Activated naive CD4-positive, alpha-beta T cell treated with anti-CD3 and anti-CD28 coated beads, Interleukin-2, amount 50 U/mL, for 72 hours (primary cell): ENCODE data around the gene MRTFB. TPM values are rescaled to one million over a fixed set of nuclear protein-coding genes. Genes with fewer than 3 reads are reported as not detected.

Experiments
- ATAC-seq, 2 donors: fragments of 150-1000 bp; cut with Tn5 transposase; 2 replicates each; pipeline ENCODE4 v1.10.0; 2021; ENCODE audit warnings: mild to moderate bottlenecking in 2 of 2, moderate library complexity in 2 of 2
- DNase-seq, 2 donors: peaks; one replicate each; pipeline ENCODE4 v3.0.0; 2021 to 2022; ENCODE audit warnings: low spot score in 2 of 2
- H3K27ac Mint-ChIP-seq, 2 donors: one replicate each; pipeline ENCODE4 v1.8.0; 2022; ENCODE audit warnings: mild to moderate bottlenecking in 2 of 2, mixed read lengths in 2 of 2
- H3K36me3 Mint-ChIP-seq, 2 donors: one replicate each; pipeline ENCODE4 v1.8.0; 2022; ENCODE audit warnings: mixed read lengths in 2 of 2
- H3K9me3 Mint-ChIP-seq, 2 donors: one replicate each; pipeline ENCODE4 v1.8.0; 2022; ENCODE audit warnings: mixed read lengths in 2 of 2
- total RNA-seq, 2 donors: library from RNA; stranded (reverse); gene quantifications; one replicate each; pipeline ENCODE4 v1.2.3, GENCODE V29; 2022

MRTFB gene
- total RNA-seq, 2 donors from 2014 or later = 14.6 to 18.6 TPM

DNA sequence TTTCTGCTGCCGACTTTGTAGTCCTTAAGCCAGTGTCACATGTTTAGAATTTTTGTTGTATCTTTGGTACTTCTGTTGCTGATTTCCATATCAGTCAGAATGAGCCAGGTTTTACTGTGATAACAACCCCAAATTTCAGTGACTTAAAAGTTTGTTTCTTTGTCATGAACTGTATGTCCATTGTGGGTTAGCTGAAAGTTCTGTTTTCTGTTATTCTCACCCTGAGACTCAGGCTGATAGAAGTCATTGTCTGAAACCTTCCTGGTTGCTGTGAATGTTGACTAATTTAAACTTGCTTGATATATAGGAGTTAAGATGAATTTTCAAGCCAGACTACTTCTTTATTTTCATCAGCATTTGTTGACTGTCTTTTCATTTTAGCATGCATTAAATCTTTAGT is 68.8 kb downstream of the MRTFB start:
- H3K9me3 Mint-ChIP-seq = no peaks in the 10 kb centered on the region
- DNase-seq = no peak
- peaks cover 4 to 14% of the 10 kb centered on the region in 2 donors for H3K36me3 Mint-ChIP-seq
- no peak overlapping the region for H3K27ac Mint-ChIP-seq
- ATAC-seq = peak in 1 of 2 donors; percentile 67

DNA sequence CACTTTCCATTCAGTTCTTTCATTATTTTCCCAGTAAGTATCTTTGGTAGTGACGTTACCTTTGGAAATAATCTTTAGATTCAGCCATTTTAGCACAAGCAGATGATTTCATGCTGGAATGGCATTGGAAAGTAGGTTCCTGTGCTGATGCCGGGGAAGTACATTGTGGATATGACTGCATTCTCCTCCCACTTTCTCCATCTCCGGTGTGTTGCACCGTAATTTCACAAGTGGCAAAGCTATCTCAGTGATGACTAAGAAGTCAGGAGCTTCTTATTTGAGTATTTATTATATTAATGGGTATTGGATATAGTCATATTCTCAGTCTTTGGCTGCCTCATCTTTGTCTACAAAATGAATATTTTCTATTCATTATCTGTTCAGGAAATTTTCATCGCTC is 69.8 kb downstream of the MRTFB start:
- Mint-ChIP-seq H3K27ac (no peak overlapping the region), H3K36me3 (peaks cover 0 to 10% of the 10 kb centered on the region in 2 donors), H3K9me3 (no peaks in the 10 kb centered on the region)
- no peak for ATAC-seq
- DNase-seq = no peak

DNA sequence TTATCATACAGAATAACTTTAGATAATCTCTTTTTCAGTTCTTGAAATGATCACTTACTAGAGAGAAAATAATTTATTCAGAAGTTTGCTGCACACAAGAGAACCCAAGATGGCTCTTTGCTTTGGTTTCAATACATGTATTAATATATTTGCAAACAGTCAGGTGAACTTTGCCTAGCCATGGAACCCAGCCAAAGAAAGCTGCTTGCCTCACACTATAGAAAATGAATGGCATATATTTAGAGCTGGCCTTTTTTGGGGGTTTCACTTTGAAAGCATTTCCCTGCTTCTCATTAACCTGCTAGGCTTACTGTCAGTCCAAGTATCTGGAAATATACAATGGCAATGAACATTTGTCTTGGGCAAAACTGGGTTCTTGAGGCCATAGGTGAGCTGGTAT is 75.3 kb downstream of the MRTFB start:
- ATAC-seq (no peak), DNase-seq (no peak)
- Mint-ChIP-seq H3K36me3 (no peaks in the 10 kb centered on the region), H3K27ac (no peak overlapping the region), H3K9me3 (no peaks in the 10 kb centered on the region)

DNA sequence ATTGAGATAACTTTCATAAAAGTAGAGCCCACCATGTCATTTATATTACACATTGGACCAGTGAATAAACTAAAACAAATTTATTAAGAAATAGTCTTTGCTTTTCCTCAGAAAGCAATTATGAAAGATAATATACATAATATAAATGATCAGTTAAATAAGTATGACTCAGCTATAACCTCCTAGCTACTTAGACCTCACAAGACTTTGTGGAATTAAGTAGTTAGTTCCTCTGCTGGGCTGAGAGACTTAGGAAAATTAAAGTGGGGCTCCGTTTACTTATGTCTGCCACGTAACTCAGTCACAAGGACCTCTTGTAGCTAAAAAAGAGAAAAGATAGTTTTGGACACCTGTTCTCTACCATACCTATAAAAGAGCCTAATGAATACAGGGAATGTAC is 76.9 kb downstream of the MRTFB start:
- Mint-ChIP-seq H3K27ac (no peak overlapping the region), H3K9me3 (no peaks in the 10 kb centered on the region), H3K36me3 (no peaks in the 10 kb centered on the region)
- no peak for ATAC-seq
- DNase-seq = no peak

DNA sequence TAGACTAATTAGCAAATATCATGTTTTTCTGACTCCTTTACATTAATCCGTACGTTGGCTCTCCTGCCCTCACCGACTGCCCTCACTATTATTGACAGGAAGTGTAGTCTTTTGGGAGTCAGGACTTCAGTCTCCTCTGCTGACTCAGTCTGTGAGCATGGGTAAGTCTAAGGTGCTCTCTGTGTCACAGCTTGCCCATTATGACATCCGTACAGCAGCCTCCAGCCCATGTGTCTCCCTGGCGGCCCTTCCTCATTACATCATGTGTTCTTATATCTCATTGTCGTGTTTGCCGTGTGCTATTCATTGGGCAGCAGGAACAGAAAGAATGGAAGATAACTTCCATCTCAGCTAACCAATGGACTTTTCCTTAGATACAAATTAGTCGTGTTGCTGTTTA is 77.5 kb downstream of the MRTFB start:
- H3K27ac Mint-ChIP-seq = no peak overlapping the region
- DNase-seq = no peak
- H3K9me3 Mint-ChIP-seq = no peaks in the 10 kb centered on the region
- H3K36me3 Mint-ChIP-seq = no peaks in the 10 kb centered on the region
- ATAC-seq = no peak

DNA sequence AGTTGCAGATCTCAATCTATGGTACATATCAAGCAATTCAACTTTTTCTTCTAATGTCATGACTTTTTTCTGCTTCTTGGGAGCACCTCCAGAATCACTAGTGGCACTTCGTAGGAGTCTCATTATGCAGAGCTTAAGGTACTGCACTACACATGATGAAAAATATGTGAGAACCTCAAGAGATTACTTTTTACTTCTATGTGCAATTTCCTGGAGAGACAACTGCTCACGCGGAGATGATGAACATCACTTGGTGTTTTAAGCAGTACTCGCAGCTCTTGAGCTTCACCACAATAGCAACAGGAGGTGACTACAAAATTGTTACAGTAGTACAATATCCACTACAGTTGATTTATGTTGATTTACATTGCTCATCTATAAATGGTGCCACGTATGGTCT is 79.7 kb downstream of the MRTFB start:
- Mint-ChIP-seq H3K36me3 (no peaks in the 10 kb centered on the region), H3K9me3 (no peaks in the 10 kb centered on the region)
- no peak for ATAC-seq

DNA sequence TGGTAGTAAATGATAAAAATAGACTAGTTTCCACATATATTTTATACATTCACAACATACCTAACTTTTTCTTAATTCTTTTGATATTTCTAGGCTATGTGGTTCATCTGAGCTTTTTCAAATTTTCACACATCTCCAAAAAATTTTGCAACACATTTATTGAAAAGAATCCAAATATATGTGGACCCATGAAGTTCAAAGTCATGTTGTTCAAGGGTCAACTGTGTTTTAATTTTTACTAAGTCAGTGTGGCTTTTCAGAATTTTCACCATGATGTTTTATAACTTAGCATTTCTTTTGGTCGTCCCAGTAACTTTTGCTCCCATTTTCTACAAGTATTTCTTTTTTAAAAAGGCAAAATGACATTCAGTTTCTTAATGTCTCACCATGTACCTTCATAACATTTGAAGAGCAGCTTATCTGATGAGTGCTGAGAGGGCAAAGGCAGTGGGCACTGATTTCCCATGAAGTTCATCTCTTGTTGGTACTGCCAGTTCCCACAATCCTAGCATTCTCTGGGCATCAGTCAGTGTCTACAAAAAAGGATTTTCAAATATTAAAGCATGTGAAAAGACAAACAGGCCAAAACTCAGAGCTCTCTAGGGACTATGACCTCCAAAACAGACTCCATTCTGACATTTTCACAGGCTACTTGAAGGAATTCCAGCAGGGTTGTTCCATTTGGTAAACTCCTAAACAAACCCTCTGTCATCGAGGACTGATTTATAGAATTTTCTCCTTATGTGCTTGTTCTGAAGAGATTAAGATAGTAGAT is 80.3 kb downstream of the MRTFB start:
- DNase-seq (no peak), ATAC-seq (no peak)
- no peaks in the 10 kb centered on the region for H3K9me3 Mint-ChIP-seq
- no peaks in the 10 kb centered on the region for H3K36me3 Mint-ChIP-seq
- H3K27ac Mint-ChIP-seq = no peak overlapping the region

More for the DNA sequence above, 79.7 kb downstream of the MRTFB start:
- H3K27ac Mint-ChIP-seq = no peak overlapping the region
- DNase-seq = no peak

DNA sequence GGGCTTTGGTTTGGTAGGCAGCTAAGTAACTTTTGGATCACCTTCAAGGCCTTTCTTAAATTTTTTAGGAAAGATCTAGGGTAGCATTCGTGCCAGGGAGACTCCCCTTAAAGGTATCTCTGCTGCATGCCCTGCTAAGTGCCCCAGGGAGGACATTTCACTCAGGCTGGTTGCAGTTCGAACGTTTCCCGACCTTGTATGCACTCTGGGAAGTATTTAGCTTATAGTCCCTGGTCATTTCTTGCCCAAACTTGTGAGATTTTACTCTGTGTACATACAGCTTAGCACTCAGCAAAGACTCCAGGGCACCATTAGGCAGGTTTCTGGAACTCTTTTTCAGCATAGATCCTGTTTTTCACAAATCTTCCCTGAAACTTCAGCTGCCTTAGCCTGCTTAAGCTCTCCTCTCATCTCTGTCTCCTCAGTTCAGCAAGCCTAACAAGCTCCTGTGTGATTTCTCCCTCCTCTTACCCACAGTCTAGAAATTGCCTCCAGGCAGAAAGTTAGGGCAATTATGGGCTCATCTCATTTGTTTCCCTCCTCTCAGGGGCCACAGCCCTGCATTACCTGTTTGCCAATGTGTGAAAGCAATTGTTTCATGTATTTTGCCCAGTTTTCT is 84.6 kb downstream of the MRTFB start:
- no peak for DNase-seq
- H3K36me3 Mint-ChIP-seq = no peaks in the 10 kb centered on the region
- no peaks in the 10 kb centered on the region for H3K9me3 Mint-ChIP-seq
- no peak for ATAC-seq
- H3K27ac Mint-ChIP-seq = no peak overlapping the region

DNA sequence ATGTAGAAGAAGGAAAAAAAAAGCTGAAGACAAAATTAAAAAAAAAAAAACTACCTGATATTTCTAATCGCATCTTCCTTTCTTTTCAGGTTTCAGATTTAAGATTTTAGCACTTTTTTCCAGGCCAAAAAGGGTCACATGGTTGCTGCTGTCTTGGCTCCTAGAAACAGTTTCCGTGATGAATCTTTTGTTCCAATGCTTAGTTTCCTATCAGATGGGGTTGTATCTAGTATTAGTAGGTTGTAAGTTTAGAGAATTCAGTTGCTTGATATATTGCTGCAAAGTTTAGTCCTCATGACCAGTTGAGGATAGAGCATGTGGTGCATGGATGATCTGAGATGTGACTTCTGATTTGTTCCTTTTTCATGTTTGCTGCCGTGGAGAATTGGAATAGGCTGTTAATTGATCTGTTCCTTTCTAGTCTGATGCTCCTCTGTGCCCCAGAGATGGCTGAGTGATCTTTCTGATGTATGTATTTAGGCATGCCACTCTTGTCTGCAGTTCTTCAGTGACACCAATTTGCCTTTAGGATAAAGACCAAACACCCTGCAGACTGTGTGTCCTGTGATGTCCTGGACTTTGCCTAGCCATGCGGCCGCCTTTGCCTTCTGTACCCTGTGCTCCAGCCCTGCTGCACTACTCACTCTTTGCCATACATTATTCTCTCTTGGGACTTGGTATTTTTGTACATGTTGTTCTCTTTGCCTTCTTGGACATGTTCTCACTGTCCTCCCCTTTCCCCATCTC is 94.0 kb downstream of the MRTFB start:
- DNase-seq = no peak
- no peaks in the 10 kb centered on the region for H3K36me3 Mint-ChIP-seq
- H3K9me3 Mint-ChIP-seq = no peaks in the 10 kb centered on the region
- ATAC-seq = peak in 1 of 2 donors; percentile 54
- H3K27ac Mint-ChIP-seq = peak overlapping the region in 1 of 2 donors; percentile 1

DNA sequence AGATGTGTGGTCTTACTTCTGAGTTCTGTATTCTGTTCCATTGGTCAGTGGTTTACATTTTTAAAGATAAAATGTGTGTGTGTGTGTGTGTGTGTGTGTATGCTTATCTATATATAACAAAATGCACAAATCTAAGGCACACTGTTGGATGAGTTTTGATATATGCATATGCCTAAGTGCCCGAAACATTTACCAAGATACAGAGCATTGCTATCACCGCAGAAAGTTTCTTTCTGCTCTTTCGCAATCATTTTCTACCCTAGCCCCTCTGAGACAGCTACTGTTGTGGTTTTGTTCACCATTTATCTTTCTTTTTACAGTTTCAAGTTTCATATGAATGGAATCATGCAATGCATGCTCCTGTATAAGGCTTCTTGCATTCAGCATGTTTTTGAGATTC is 97.0 kb downstream of the MRTFB start:
- H3K36me3 Mint-ChIP-seq = peaks cover 8 to 11% of the 10 kb centered on the region in 2 donors
- no peak overlapping the region for H3K27ac Mint-ChIP-seq
- H3K9me3 Mint-ChIP-seq = peaks cover 0 to 4% of the 10 kb centered on the region in 2 donors
- DNase-seq = no peak
- no peak for ATAC-seq

DNA sequence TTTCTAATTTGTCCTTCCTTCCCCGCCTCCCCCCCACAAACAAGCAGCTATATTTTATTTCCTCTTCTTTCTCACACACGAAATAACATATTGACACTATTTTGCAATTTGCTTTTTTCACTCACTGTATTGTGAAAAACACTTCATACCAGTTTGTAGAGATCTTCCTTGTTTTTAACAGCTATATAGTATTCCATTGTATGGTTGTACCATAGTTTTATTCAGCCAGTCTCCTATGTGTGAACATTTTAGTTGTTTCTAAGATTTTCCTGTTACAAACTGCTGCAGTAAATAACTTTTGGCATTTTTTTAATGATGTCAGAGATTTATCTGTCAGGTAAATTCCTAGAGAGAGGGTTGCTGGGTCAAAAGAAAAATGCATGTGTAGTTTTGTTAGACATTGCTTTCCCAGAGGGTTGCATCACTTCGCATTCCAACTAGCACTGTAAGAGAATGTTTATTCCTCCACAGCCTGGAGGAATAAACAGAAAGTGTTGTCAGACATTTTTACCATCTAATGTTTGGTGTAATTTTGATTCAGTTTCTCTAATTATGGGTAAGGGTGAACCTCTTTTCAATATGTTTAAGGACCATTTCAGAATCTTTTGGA is 101.2 kb downstream of the MRTFB start:
- Mint-ChIP-seq H3K36me3 (peaks cover 13 to 15% of the 10 kb centered on the region in 2 donors), H3K9me3 (peaks cover 0 to 4% of the 10 kb centered on the region in 2 donors), H3K27ac (no peak overlapping the region)
- no peak for ATAC-seq
- DNase-seq = no peak

DNA sequence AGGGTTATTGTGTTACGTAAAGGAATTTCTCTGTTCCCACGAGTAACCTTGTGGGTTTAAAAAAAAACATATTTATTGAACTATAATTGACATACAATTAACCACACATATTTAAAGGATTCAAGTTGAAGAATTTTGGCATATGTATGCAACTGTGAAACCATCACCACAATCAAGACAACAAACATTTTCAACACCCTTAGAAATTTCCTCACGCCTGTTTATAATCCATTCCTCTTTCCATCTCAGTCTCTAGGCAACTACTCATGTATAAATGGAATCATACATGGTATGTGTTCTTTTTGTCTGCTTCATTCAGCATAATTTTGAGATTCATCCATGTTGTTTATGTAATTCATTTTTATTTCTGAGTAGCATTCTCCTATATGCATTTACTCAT is 104.0 kb downstream of the MRTFB start:
- DNase-seq = no peak
- ATAC-seq = no peak
- H3K9me3 Mint-ChIP-seq = peaks cover 0 to 4% of the 10 kb centered on the region in 2 donors
- H3K27ac Mint-ChIP-seq = no peak overlapping the region
- H3K36me3 Mint-ChIP-seq = peaks cover 13 to 15% of the 10 kb centered on the region in 2 donors

DNA sequence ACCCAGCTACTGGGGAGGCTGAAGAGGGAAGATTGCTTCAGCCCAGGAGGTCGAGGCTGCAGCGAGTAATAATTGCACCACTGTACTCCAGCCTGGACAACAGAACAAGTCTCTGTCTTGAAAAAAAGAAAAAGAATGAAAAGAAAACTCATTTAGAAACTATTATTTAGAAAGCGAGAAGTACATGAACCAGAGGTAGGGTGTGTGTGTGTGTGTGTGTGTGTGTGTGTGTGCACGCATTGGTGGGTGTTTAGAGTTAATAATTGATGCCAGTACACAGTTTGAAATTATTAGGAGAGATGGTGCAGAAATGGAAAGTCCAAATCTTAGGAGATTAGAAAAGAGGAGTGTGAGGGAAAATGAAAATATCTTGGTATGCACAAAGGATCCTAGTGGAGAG is 106.6 kb downstream of the MRTFB start:
- H3K36me3 Mint-ChIP-seq = peaks cover 8 to 9% of the 10 kb centered on the region in 2 donors
- ATAC-seq = no peak
- no peak overlapping the region for H3K27ac Mint-ChIP-seq
- no peak for DNase-seq
- H3K9me3 Mint-ChIP-seq = no peaks in the 10 kb centered on the region

DNA sequence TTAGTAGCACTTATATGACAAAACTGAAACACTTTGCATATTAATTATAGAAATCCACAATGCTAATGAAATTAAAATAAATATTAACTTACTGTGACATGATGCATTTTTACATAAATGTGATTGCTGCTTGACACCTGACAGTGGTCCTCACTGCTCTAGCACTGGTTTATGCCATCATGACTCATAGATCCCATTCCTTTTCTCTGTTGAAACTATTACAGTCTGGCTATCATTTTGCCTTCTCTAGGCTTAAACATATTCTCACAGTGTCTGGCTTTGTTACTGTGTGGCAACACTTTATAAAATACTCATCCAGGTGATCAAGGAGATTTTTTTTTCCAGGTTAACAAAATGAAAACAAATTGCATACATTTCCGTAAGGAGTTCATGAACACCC is 108.0 kb downstream of the MRTFB start:
- DNase-seq = no peak
- Mint-ChIP-seq H3K27ac (no peak overlapping the region), H3K9me3 (no peaks in the 10 kb centered on the region), H3K36me3 (no peaks in the 10 kb centered on the region)
- no peak for ATAC-seq

DNA sequence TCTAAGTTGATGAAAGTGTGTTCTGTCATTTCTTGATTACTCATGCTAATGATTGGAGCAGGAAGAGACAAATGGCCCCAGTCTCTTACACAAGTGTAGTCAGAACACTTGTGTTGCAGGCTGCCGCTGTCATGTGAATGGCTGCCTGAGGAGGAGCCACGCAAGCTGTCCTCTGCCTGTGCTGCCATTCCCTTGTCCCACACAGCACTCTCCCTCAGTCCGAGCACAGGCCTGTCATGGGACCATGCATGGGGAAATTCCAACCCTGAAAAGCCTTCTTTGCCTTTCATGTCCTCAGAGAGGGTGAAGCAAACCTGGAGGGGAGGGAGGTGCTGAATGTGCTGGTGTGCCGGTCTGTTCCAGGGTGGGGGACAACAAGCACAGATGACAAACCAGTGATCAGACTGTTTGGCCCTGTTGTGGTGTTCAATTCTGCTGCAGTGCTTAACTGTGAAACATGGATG is 109.4 kb downstream of the MRTFB start:
- no peak for DNase-seq
- Mint-ChIP-seq H3K9me3 (no peaks in the 10 kb centered on the region), H3K27ac (no peak overlapping the region), H3K36me3 (no peaks in the 10 kb centered on the region)
- peak in 1 of 2 donors; percentile 53 for ATAC-seq

DNA sequence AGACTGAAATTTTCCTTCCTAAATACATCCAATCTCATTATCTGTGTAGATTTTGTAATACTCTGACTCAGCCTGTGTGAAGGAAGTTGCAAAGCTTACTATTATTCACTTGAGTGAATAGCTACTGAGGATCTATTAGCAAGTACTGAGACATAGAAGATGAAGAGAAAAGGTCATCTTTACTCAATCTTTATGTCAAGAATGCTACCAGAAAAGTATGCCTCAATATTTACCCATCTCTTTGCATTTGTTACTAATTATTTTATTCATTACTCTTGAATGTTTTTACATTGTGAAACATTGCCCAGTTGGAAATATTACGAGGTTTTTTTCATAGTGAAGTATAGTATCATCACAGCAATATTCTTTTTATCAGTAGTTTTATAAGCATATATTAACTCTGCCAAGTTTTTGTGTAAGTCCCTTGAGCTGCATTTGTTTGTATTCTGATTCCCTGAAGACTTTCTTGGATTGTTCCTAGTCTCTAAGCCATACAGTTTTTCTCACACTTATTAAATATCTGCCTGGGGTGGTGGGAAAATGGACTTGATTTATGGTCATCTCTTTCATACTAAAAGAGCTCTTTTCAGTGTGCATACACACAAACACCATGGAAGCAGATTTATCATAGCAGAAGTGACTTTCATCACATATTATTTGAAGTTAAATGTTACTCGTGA is 110.4 kb downstream of the MRTFB start:
- no peaks in the 10 kb centered on the region for H3K9me3 Mint-ChIP-seq
- ATAC-seq (no peak), DNase-seq (no peak)
- no peaks in the 10 kb centered on the region for H3K36me3 Mint-ChIP-seq
- H3K27ac Mint-ChIP-seq = no peak overlapping the region
